GM19455 (cell line): ENCODE measurements around the gene MEIOB.
"Not testable (repeated sequence)": the region's sequence is repeated elsewhere in the genome, so short reads cannot be mapped to it uniquely, and the experiment has no call there.

Source experiments
- ATAC-seq: cut with Tn5 transposase; IDR thresholded peaks from one replicate; pipeline ENCODE4 v1.9.1; 2021; ENCODE audit not compliant: unreplicated experiment

The MEIOB gene

GRCh38 chr16:1871974-1872635, at the start of gene MEIOB:
TSS of gene MEIOB (minus strand) at chr16:1872164. CDS start at chr16:1868175, 3,989 bp downstream.
- ATAC-seq, result no peak

GRCh38 chr16:1920727-1921171, 48.8 kb upstream of the MEIOB start:
- no peak for ATAC-seq

- ATAC-seq, result not testable (repeated sequence)
Observed at GRCh38 chr16:1920122-1920521, 48.2 kb upstream of the MEIOB start.

GRCh38 chr16:1919327-1919998, 47.5 kb upstream of the MEIOB start:
- ATAC-seq, result no peak

- no peak for ATAC-seq
Observed at GRCh38 chr16:1918351-1919326, 46.7 kb upstream of the MEIOB start, which contains the start of gene HS3ST6. TSS of gene HS3ST6 (minus strand) at chr16:1918415. CDS start at chr16:1918323, 92 bp downstream.

GRCh38 chr16:1917665-1918350, 45.8 kb upstream of the MEIOB start:
- ATAC-seq, result no peak

- no peak for ATAC-seq
Observed at GRCh38 chr16:1917056-1917664, 45.2 kb upstream of the MEIOB start.

GRCh38 chr16:1916640-1916990, 44.7 kb upstream of the MEIOB start:
- ATAC-seq, result no peak

- no peak for ATAC-seq
Observed at GRCh38 chr16:1915732-1916639, 44.0 kb upstream of the MEIOB start.

- no peak for ATAC-seq
Observed at GRCh38 chr16:1914988-1915387, 43.0 kb upstream of the MEIOB start.

GRCh38 chr16:1914084-1914608, 42.2 kb upstream of the MEIOB start:
- no peak for ATAC-seq

- no peak for ATAC-seq
Observed at GRCh38 chr16:1913327-1914083, 41.5 kb upstream of the MEIOB start.

GRCh38 chr16:1912215-1912543, 40.2 kb upstream of the MEIOB start:
- no peak for ATAC-seq

- ATAC-seq, result no peak
Observed at GRCh38 chr16:1911467-1912214, 39.7 kb upstream of the MEIOB start.

GRCh38 chr16:1909561-1910231, 37.7 kb upstream of the MEIOB start:
- ATAC-seq, result no peak

GRCh38 chr16:1908983-1909382, 37.0 kb upstream of the MEIOB start:
- ATAC-seq, result no peak

GRCh38 chr16:1908184-1908583, 36.2 kb upstream of the MEIOB start:
- ATAC-seq, result no peak
